ENCODE results near the gene ICAM1. TPM values are rescaled to one million over a fixed set of nuclear protein-coding genes. Genes with fewer than 3 reads are reported as not detected.

ICAM1 gene
- total and polyA plus RNA-seq, 2 of the 8 experiments (the other 6 are each of a cell fraction or from before 2014, with no cell fraction given): 4.0 to 9.4 TPM

- Histone ChIP-seq H3K23ac (ENCODE audit: insufficient read length) (no peak overlapping the region), H2BK20ac (ENCODE audit: low read length) (no peak overlapping the region), H2BK5ac (ENCODE audit: low read depth, low read length) (no peak overlapping the region; the same call in 1 of the 2 replicates), H4K5ac (ENCODE audit: insufficient read length, low read depth, low read length) (no peak overlapping the region), H3K4me2 (ENCODE audit: insufficient read depth in 1 of 2, low read depth in 2 of 2, low read length in 2 of 2) (no peak overlapping the region), H3K4me3 (ENCODE audit: extremely low read depth in 1 of 4, insufficient read depth in 2 of 4, low read depth in 3 of 4, low read length in 4 of 4) (no peak overlapping the region), H3K79me2 (ENCODE audit: control insufficient read depth in 1 of 2, insufficient read depth in 2 of 2, low read length in 2 of 2) (peaks cover 0 to 16% of the 10 kb centered on the region in 2 experiments; a peak in 2 of 4 replicates), H3K23me2 (ENCODE audit: low read depth, low read length) (peaks cover 10% of the 10 kb centered on the region; the same call in 1 of the 2 replicates), H3K9ac (replicated peaks in 1 of 4; ENCODE audit: extremely low read depth in 1 of 4, low read depth in 3 of 4, low read length in 3 of 4) (no peak overlapping the region; a peak in 1 of 7 replicates), H2BK15ac (ENCODE audit: low read length) (no peak overlapping the region; the same call in 1 of the 2 replicates), H4K20me1 (replicated peaks in 1 of 2; ENCODE audit: control insufficient read depth in 1 of 2, insufficient read depth in 2 of 2, low read length in 2 of 2) (peaks cover 12% of the 10 kb centered on the region in 2 experiments), H3K4ac (replicated peaks; ENCODE audit: insufficient read length, low read depth, low read length) (no peak overlapping the region), H2AK5ac (ENCODE audit: low read depth, low read length) (no peak overlapping the region), H2BK12ac (ENCODE audit: low read depth, low read length) (peak overlapping the region; percentile 60; the same call in 1 of the 2 replicates), H3K79me1 (ENCODE audit: low read depth, low read length) (peaks cover 11% of the 10 kb centered on the region), H3K18ac (ENCODE audit: extremely low read depth, low read length) (no peak overlapping the region), H3K36me3 (ENCODE audit: control insufficient read depth in 2 of 4, insufficient read depth in 4 of 4, low read length in 3 of 4) (peaks cover 0 to 3% (median under 1%) of the 10 kb centered on the region in 4 experiments; a peak in 3 of 8 replicates), H4K8ac (ENCODE audit: extremely low read depth, insufficient read depth, low read length) (no peak overlapping the region; the same call in 1 of the 2 replicates), H4K91ac (replicated peaks; ENCODE audit: insufficient read length, low read length) (no peak overlapping the region), H3K27ac (ENCODE audit: low read depth, low read length) (no peak overlapping the region; the same call in 1 of the 2 replicates), H2BK120ac (replicated peaks; ENCODE audit: low read depth, low read length) (no peak overlapping the region), H3K56ac (replicated peaks; ENCODE audit: insufficient read length, low read depth, low read length) (no peak overlapping the region), H2AFZ (ENCODE audit: low read length) (no peak overlapping the region), H3K27me3 (replicated peaks in 1 of 4; ENCODE audit: control insufficient read depth in 3 of 4, extremely low read depth in 1 of 4, insufficient read depth in 3 of 4, low read length in 3 of 4) (0 out of 7 replicates have a peak, but pooled peaks cover 0 to 3% (median 0%) of the 10 kb centered on the region in 4 experiments), H3K4me1 (replicated peaks in 1 of 4; ENCODE audit: control insufficient read depth in 3 of 4, insufficient read depth in 4 of 4, low read length in 3 of 4) (peaks cover 3 to 7% (median 3%) of the 10 kb centered on the region in 4 experiments; a peak in 4 of 7 replicates), H3K14ac (ENCODE audit: insufficient read length) (no peak overlapping the region), H3K9me3 (ENCODE audit: insufficient read depth in 2 of 2, low read depth in 1 of 2, low read length in 1 of 2) (no peaks in the 10 kb centered on the region)
- ChIA-PET POLR2A (ENCODE audit: partially characterized antibody) (interaction anchor here (0.6 to 1.5 kb wide), 9 partner anchors 10 to 175 kb away, joined by 3 to 4 read pairs (median 3); partner anchors contain the start of gene DNMT1), CTCF (ENCODE audit: partially characterized antibody) (interaction anchor here (0.6 to 6.4 kb wide), 15 partner anchors 9 to 114 kb away, joined by 3 to 59 read pairs (median 6); partner anchors contain the start of gene MRPL4)
- DNase-seq (ENCODE audit: low read depth in 1 of 2, low spot score in 2 of 2) (no peak), FAIRE-seq (no peak)
- TF ChIP-seq CHD2 (IDR thresholded peaks at IDR 0.05; ENCODE audit: low read length) (peak; percentile 34; the same call in 1 of the 2 replicates), CTCF (IDR thresholded peaks at IDR 0.05; ENCODE audit: control extremely low read depth in 1 of 3, insufficient read depth in 1 of 3, low read depth in 1 of 3, low read length in 3 of 3) (peak in 2 of 3 experiments; percentile 18 to 26; a peak in 2 of 4 replicates), E2F6 (IDR thresholded peaks at IDR 0.05) (no peak), SP1 (IDR thresholded peaks at IDR 0.05; ENCODE audit: low read depth, low read length) (peak; percentile 80)
- 89% methylated on average over 23 of the region's 28 CpGs; no CpG with 5 or more reads in 1 of the 2 experiments for WGBS, 2 experiments (ENCODE audit: extremely low coverage in 1 of 2, insufficient coverage in 1 of 2, insufficient read length in 1 of 2, insufficient replicate concordance in 2 of 2, low coverage in 1 of 2, low lambda C conversion rate in 2 of 2, missing lambda C conversion rate in 1 of 2)
Observed at GRCh38 chr19:10227026-10227971, 43.6 kb upstream of the ICAM1 start.

Data from H1 (cell line).